Putamen (tissue), 1 donor: ENCODE results near the gene SHC1.

Experiments used
- DNase-seq: peaks from one replicate; pipeline ENCODE4 v3.0.0-alpha.2; 2016; ENCODE audit warnings: low spot score

SHC1 gene

GRCh38 chr1:154956544-154956941 lies 14.0 kb downstream of the SHC1 start:
- DNase-seq, result no peak

GRCh38 chr1:154955718-154956543 lies 14.6 kb downstream of the SHC1 start, which contains the start of gene PBXIP1:
TSS of gene PBXIP1 (minus strand) at chr1:154956099. CDS start at chr1:154953721, 2,378 bp downstream.
- peak; percentile 92 for DNase-seq

DNA sequence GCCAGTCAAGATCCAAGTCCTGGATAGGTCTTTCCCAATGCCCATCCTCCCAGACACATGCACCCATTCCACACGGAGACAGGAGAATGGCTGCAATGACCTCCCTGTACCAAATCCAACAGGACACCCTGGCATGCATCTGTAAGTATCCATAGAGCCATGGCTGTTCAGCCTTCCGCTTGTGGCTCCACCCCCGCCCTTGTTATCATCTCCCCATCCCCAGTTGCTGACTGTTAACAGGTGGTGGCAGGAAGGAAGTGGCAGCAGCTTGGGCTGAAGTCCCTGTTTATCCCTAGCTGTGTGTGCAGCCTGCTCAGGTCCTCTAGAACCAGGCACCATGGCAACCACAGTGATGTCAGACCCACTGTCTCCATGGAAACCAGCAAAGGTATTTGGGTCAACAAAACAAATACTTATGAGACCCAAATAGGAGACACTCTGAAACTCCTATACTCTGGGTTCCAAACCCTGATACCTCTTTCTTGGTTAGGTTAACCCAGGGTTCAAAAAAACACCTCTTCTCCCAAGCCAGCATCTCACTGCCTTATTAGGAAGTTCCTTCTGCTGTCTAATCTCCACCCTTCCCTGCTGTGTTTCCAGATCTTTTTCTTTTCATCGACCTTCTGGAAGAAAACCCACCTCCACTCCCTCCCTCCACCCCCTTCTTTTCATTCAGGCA lies 15.4 kb downstream of the SHC1 start:
- peak; percentile 81 for DNase-seq

DNA sequence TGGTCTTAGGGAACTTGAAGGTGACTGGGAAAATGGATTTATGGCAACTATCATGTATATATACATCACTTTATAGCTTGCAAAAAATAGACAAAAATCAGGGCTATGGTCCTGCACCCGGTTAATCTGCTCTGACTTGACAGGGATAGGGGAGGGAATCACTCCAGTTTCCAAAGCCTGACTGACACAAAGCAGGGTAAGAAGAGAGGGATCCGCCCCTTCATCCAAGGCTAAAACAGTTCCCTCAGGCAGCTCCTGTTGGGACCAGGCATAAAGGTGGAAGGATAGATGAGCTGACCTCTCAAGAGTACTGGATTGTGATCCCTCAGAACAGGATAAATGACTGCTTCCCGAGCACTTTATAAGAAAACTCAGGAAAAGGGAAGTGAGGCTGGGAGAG lies 16.0 kb downstream of the SHC1 start:
- no peak for DNase-seq

- no peak for DNase-seq
Observed at GRCh38 chr1:154953611-154954038, 16.9 kb downstream of the SHC1 start.

- DNase-seq, result no peak
Observed at GRCh38 chr1:154952664-154953063, 17.9 kb downstream of the SHC1 start.

- DNase-seq, result no peak
Observed at GRCh38 chr1:154951901-154952657, 18.5 kb downstream of the SHC1 start.

DNA sequence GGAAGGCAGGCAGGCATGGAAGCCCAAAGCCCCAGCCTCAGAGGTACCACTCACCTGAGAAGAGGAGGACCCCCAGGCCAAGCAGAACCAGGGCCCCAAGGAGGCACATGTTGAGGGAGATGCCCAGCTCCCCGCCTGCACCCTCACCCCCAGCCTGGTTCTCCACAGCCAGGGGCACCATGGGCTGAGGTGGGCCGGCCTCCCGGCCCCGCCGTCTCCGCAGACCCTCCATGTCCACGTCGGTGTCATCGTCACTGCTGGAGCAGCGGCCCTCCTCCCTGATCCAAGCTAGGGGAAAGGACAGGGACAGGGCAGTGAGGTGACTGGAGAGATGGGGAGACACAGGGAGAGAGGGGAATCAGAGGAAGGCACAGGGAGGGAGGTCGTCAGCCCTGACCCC lies 22.5 kb downstream of the SHC1 start:
- no peak for DNase-seq

GRCh38 chr1:154945962-154946850 lies 24.3 kb downstream of the SHC1 start:
- no peak for DNase-seq

GRCh38 chr1:154945160-154945961 lies 25.2 kb downstream of the SHC1 start:
- no peak for DNase-seq

DNA sequence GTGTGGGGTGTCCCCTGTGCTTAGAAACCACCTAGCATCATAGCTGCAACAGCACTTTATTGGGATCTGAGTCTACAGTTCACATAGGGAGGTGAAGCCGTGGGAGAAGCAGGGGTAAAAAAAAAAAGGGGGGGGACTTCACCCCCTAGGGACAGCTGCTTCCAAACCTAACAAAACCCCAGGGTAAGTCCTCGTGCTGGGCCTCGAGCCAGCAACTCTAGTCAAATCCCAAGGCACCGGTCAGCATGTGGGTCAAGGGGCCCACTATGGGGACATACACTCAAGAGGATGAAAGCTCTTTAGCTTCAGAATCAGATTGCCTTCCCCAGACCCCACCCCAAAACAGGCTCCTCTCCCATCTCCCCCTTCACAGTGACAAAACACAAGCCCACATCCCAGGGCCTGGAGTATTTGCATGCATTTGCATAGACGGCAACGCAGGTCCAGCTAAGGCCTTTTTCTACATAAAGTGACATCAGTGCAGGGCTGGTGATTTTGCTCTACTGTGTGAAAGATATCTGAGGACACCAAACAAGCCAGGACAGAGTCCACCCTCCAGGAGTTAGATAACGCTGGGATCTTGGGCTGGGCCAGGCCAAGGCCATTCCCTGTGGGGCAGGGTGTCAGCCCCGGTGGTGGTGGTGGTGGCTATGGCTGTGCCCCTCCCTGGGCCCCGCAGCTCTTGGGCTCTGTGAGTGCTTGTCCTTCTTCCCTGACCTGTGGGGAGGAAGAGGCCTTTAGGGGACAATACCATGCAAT lies 26.0 kb downstream of the SHC1 start:
- no peak for DNase-seq

- DNase-seq, result no peak
Observed at GRCh38 chr1:154943649-154944400, 26.7 kb downstream of the SHC1 start.

GRCh38 chr1:154941333-154942013 lies 29.1 kb downstream of the SHC1 start:
- DNase-seq, result no peak

GRCh38 chr1:154940651-154941194 lies 29.8 kb downstream of the SHC1 start:
- no peak for DNase-seq

DNA sequence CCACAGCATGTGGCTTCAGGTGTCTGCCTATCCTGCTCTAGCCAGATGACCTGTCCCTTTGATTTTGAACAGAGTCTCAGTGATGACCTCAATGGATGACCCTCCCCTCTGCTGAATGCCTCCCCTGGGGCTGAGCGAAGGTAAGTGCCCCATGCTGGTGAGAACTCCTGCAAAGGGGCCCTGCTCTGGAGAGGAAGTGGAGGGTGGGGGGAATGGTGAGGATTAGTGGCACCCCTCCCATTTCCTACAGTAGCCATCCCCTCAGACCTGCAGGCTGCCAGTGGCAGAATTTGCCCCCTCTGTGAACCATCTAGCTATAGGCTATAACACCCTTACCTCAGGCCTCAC lies 30.4 kb downstream of the SHC1 start:
- DNase-seq, result no peak

GRCh38 chr1:154938604-154939399 lies 31.7 kb downstream of the SHC1 start:
- DNase-seq, result no peak

GRCh38 chr1:154937988-154938386 lies 32.6 kb downstream of the SHC1 start:
- DNase-seq, result no peak
